GM12891 (cell line): Measurements from ENCODE around the gene GIT2.

Source experiments
- DNase-seq: peaks from one replicate; pipeline ENCODE4 v3.0.0; 2011; ENCODE audit warnings: low spot score; ENCODE audit not compliant: insufficient read length
- FAIRE-seq: peaks from 2 replicates; lab custom pipeline; 2011; peaks lifted over from hg19 to GRCh38; lab: Jason Lieb, UNC
- PAX5 ChIP-seq: IDR thresholded peaks from 2 replicates; pipeline ENCODE4 v1.6.1; 2011; ENCODE audit warnings: low read length, moderate library complexity, mild to moderate bottlenecking; ENCODE audit not compliant: insufficient read depth, severe bottlenecking
- POLR2A ChIP-seq: IDR thresholded peaks from 2 replicates; pipeline ENCODE4 v1.6.1; 2011; ENCODE audit warnings: low read depth, low read length, control low read depth
- POLR2AphosphoS5 ChIP-seq: IDR thresholded peaks from 2 replicates; pipeline ENCODE4 v1.6.1; 2011; ENCODE audit warnings: low read depth, low read length, control low read depth
- POU2F2 ChIP-seq: IDR thresholded peaks from 2 replicates; pipeline ENCODE4 v1.6.1; 2011; ENCODE audit warnings: low read depth, mild to moderate bottlenecking, control low read depth, low read length, moderate library complexity
- SPI1 ChIP-seq: IDR thresholded peaks from 2 replicates; pipeline ENCODE4 v1.6.1; 2011; ENCODE audit warnings: low read depth, low read length, control low read depth
- TAF1 ChIP-seq: IDR thresholded peaks from 2 replicates; pipeline ENCODE4 v1.6.1; 2011; ENCODE audit warnings: low read depth, low read length, control low read depth

GIT2 gene

GRCh38 chr12:110005319-110005973 is 9.3 kb upstream of the GIT2 start:
- DNase-seq: no peak
- no peak for TF ChIP-seq POLR2AphosphoS5
- TF ChIP-seq TAF1: no peak
- TF ChIP-seq POU2F2: peak; percentile 63; the same call in 1 of the 2 replicates
- peak; percentile 42; the same call in 1 of the 2 replicates for TF ChIP-seq SPI1
- no peak for TF ChIP-seq POLR2A
- no peak for TF ChIP-seq PAX5
- peak; percentile 81 for FAIRE-seq

GRCh38 chr12:110004598-110004997 is 8.4 kb upstream of the GIT2 start:
- FAIRE-seq (peak; percentile 84), DNase-seq (no peak)

GRCh38 chr12:110002676-110003515 is 6.7 kb upstream of the GIT2 start:
- DNase-seq (no peak), FAIRE-seq (no peak)
- TF ChIP-seq POLR2AphosphoS5 (no peak), PAX5 (no peak), SPI1 (no peak), TAF1 (no peak), POLR2A (no peak; the same call in 1 of the 2 replicates), POU2F2 (no peak)

More at GRCh38 chr12:110004598-110004997, 8.4 kb upstream of the GIT2 start:
- no peak for TF ChIP-seq POLR2AphosphoS5
- no peak for TF ChIP-seq TAF1
- TF ChIP-seq POU2F2: no peak
- no peak for TF ChIP-seq PAX5
- TF ChIP-seq SPI1: no peak
- TF ChIP-seq POLR2A: no peak

GRCh38 chr12:110001596-110001995 is 5.4 kb upstream of the GIT2 start:
- FAIRE-seq (no peak), DNase-seq (no peak)
- TF ChIP-seq POLR2A (no peak), POU2F2 (no peak), SPI1 (no peak), PAX5 (no peak), POLR2AphosphoS5 (no peak), TAF1 (no peak)

GRCh38 chr12:109999983-110000505 is 3.9 kb upstream of the GIT2 start:
- TF ChIP-seq POLR2A (no peak), PAX5 (no peak), POLR2AphosphoS5 (no peak), SPI1 (no peak), POU2F2 (no peak), TAF1 (no peak)
- FAIRE-seq: no peak
- no peak for DNase-seq

GRCh38 chr12:109999649-109999971 is 3.4 kb upstream of the GIT2 start:
- TF ChIP-seq SPI1 (no peak), POLR2A (no peak)
- FAIRE-seq: no peak
- DNase-seq: no peak

GRCh38 chr12:109998904-109999648 is 2.9 kb upstream of the GIT2 start, which contains the start of gene ANKRD13A:
Gene ANKRD13A (plus strand): TSS chr12:109999430. CDS start chr12:109999689, 259 bp downstream.
- peak; percentile 93 for TF ChIP-seq POLR2A
- peak; percentile 30 for TF ChIP-seq POU2F2
- TF ChIP-seq SPI1: peak; percentile 92
- TF ChIP-seq POLR2AphosphoS5: peak; percentile 83; the same call in 1 of the 2 replicates
- peak; percentile 6 for TF ChIP-seq PAX5
- peak; percentile 96 for TF ChIP-seq TAF1
- FAIRE-seq (peak; percentile 90), DNase-seq (peak; percentile 71)

GRCh38 chr12:109998241-109998903 is 2.2 kb upstream of the GIT2 start:
- FAIRE-seq (no peak), DNase-seq (no peak)
- no peak for TF ChIP-seq PAX5
- TF ChIP-seq POLR2AphosphoS5: no peak
- TF ChIP-seq POLR2A: no peak; the same call in 1 of the 2 replicates
- no peak for TF ChIP-seq TAF1
- no peak for TF ChIP-seq POU2F2
- no peak for TF ChIP-seq SPI1
